Measurements from ENCODE around the gene FAIM2. TPM values are rescaled to one million over a fixed set of nuclear protein-coding genes. Genes with fewer than 3 reads are reported as not detected.

FAIM2 gene
- total and polyA plus RNA-seq, 9 of the 15 experiments (the other 6 are each of a cell fraction or from before 2014, with no cell fraction given): 0.01 to 0.10 TPM; not detected in 7

- TF ChIP-seq ZNF740 (CRISPR knock-in tag; IDR thresholded peaks at IDR 0.05) (0 out of 2 replicates have a peak, but pooled peaks have one; percentile 37), ZNF740 (tag; IDR thresholded peaks at IDR 0.05) (no peak), CHD4 (IDR thresholded peaks at IDR 0.05; ENCODE audit: insufficient read depth, insufficient replicate concordance, low read depth, low read length, poor library complexity, severe bottlenecking) (no peak), NONO (IDR thresholded peaks at IDR 0.05; ENCODE audit: low read depth in 2 of 2, low read length in 1 of 2) (no peak), ESRRA (IDR thresholded peaks at IDR 0.05; ENCODE audit: borderline replicate concordance, low read depth) (peak; percentile 14; the same call in 1 of the 2 replicates), TAF15 (IDR thresholded peaks at IDR 0.05; ENCODE audit: low read depth, low read length) (no peak), ZFX (CRISPR knock-in tag; IDR thresholded peaks at IDR 0.05) (peak; percentile 57), TFAP4 (CRISPR knock-in tag; IDR thresholded peaks at IDR 0.05; ENCODE audit: borderline replicate concordance) (peak; percentile 43; the same call in 1 of the 2 replicates), POLR3A (IDR thresholded peaks at IDR 0.05; ENCODE audit: borderline replicate concordance, extremely low read depth, insufficient read depth, insufficient read length) (no peak), RBM17 (IDR thresholded peaks at IDR 0.05; ENCODE audit: borderline replicate concordance, low read depth, low read length) (no peak), NR0B1 (IDR thresholded peaks at IDR 0.05; ENCODE audit: partially characterized antibody) (no peak), ZBTB2 (IDR thresholded peaks at IDR 0.05) (no peak), CC2D1A (IDR thresholded peaks at IDR 0.05) (peak; percentile 22; the same call in 1 of the 2 replicates), MTA2 (IDR thresholded peaks at IDR 0.05; ENCODE audit: low read depth) (no peak), ZNF41 (CRISPR knock-in tag; conservative IDR thresholded peaks at IDR 0.05) (no peak), XRCC4 (IDR thresholded peaks at IDR 0.05; ENCODE audit: extremely low read depth, insufficient read depth, insufficient read length) (no peak), SP1 (CRISPR knock-in tag; IDR thresholded peaks at IDR 0.05) (peak; percentile 26; the same call in 1 of the 2 replicates), SREBF2 (CRISPR knock-in tag; IDR thresholded peaks at IDR 0.05) (no peak), CEBPG (CRISPR knock-in tag; IDR thresholded peaks at IDR 0.05) (0 out of 2 replicates have a peak, but pooled peaks have one; percentile 6), CEBPG (tag; conservative IDR thresholded peaks at IDR 0.05 in 1 of 2, IDR thresholded peaks at IDR 0.05 in 1 of 2) (no peak), STAG1 (CRISPR knock-in tag; IDR thresholded peaks at IDR 0.05; ENCODE audit: borderline replicate concordance) (peak; percentile 51; the same call in 1 of the 2 replicates), HES1 (IDR thresholded peaks at IDR 0.05; ENCODE audit: low read depth) (no peak)
These were observed 36.7 kb downstream of the FAIM2 start (continued) for GRCh38 chr12:49866859-49867569.
